GM21619 (cell line): Measurements from ENCODE around the gene ZNF471.

Experiments used
- ATAC-seq: cut with Tn5 transposase; IDR thresholded peaks from one replicate; pipeline ENCODE4 v1.9.1; 2021; ENCODE audit not compliant: unreplicated experiment

Gene ZNF471

DNA sequence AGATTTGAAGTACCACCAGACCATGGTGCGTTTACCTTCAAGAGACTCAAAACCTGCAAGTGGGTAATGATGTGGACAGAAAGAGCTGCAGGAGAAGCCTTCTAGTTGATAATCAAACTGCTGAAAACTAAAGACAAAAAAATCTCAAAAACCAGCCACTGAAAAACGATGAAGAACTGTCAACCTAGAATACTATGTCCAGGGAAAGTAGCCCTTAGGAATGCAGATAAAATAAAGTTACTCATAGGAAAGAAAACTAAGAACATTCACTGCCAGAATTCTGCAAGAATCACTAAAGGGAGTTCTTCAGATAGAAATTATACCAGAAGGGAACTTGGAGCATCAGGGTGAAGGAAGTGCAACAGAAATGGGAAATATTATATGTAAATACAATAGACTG lies 64.9 kb downstream of the ZNF471 start:
- ATAC-seq: no peak

DNA sequence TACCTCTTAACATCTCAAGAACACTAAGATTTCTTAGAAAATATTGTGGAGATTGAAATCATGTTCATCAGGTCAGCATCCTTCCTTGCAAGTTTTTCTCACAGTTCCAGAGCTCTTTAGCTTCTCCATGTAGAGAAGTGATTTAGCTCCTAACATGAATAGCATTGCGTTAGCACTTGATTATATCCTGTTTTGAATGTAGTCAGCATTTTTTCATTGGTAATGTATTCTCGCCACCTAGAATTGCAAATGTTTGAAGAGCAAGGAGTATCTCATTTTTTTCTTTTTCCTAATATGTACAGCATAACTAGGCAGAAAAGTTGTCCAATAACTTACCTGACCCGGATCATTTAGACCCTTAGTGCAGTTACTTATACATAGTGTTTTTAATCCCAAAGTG lies 66.3 kb downstream of the ZNF471 start:
- no peak for ATAC-seq

DNA sequence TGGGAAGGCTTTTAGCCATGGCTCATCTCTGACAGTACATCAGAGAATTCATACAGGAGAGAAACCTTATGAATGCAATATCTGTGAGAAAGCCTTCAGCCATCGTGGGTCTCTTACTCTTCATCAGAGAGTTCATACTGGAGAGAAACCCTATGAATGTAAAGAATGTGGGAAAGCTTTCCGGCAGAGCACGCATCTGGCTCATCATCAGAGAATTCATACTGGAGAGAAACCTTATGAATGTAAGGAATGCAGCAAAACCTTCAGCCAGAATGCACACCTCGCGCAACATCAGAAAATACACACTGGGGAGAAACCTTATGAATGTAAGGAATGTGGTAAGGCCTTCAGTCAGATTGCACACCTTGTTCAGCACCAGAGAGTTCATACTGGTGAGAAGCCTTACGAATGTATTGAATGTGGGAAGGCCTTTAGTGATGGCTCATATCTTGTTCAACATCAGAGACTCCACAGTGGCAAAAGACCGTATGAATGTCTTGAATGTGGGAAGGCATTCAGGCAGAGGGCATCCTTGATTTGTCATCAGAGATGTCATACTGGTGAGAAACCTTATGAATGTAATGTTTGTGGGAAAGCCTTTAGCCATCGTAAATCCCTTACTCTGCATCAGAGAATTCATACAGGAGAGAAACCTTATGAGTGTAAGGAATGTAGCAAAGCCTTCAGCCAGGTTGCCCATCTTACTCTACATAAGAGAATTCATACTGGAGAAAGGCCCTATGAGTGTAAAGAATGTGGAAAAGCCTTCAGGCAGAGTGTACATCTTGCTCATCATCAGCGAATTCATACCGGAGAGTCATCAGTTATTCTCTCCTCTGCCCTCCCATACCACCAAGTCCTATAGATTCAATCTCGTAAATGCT lies 70.3 kb downstream of the ZNF471 start:
- ATAC-seq: no peak
